ENCODE results near the gene POLD3.

- TF ChIP-seq POLR2A (IDR thresholded peaks at IDR 0.05; ENCODE audit: low read depth) (no peak), CTCF (IDR thresholded peaks at IDR 0.05) (no peak)
Measured at GRCh38 chr11:74571062-74571399, 21.4 kb upstream of the POLD3 start.

Measured in esophagus muscularis mucosa (tissue), 3 donors.